Peyer's patch (tissue), 4 donors: ENCODE measurements around the gene C4orf50. TPM values are rescaled to one million over a fixed set of nuclear protein-coding genes. Genes with fewer than 3 reads are reported as not detected.

Experiments
- DNase-seq, 3 donors: peaks; one replicate each; pipeline ENCODE4 v3.0.0-alpha.2; 2017 to 2019
- H3K27ac ChIP-seq, 4 donors: fragments of 200-600 bp; sonication (generic); one replicate each; pipeline ENCODE4 v1.5.1; 2016 to 2019
- H3K27me3 ChIP-seq, 2 donors: fragments of 200-600 bp; sonication (generic); one replicate each; pipeline ENCODE4 v1.5.1; 2019
- H3K36me3 ChIP-seq, 3 donors: fragments of 200-600 bp; sonication (generic); one replicate each; pipeline ENCODE4 v1.5.1; 2016 to 2019
- H3K4me1 ChIP-seq, 4 donors: fragments of 200-600 bp; sonication (generic); one replicate each; pipeline ENCODE4 v1.5.1; 2016 to 2019
- H3K4me3 ChIP-seq, 4 donors: fragments of 200-600 bp; sonication (generic); 1 replicate in 3 of 4; 2 replicates in 1 of 4; pipeline ENCODE4 v1.5.1; 2016 to 2019; ENCODE audit warnings: mild to moderate bottlenecking in 1 of 4
- H3K9me3 ChIP-seq, 4 donors: fragments of 200-600 bp; sonication (generic); one replicate each; pipeline ENCODE4 v1.5.1; 2016 to 2019; ENCODE audit warnings: mild to moderate bottlenecking in 1 of 4
- CTCF ChIP-seq, 6 experiments: fragments of 450-650 bp in 4 of 6; fragments of 200-600 bp in 2 of 6; sonication (generic) in 1 of 6; IDR thresholded peaks; one replicate each; pipeline ENCODE4 v1.5.1; 2017 to 2019; ENCODE audit warnings: antibody characterized with exemption in 6 of 6, mild to moderate bottlenecking in 3 of 6, moderate library complexity in 1 of 6
- POLR2A ChIP-seq, 2 donors: fragments of 450-650 bp; IDR thresholded peaks; one replicate each; pipeline ENCODE4 v1.5.1; 2017; ENCODE audit warnings: antibody characterized with exemption in 2 of 2, mild to moderate bottlenecking in 2 of 2, moderate library complexity in 2 of 2
- total RNA-seq, 4 donors: library from RNA; depleted of rRNA; stranded (reverse); fragments of >200 nt; gene quantifications; one replicate each; pipeline ENCODE4 v1.1.0, GENCODE V29; 2016

The C4orf50 gene
- total RNA-seq, 4 donors from 2014 or later = 0.19 to 0.83 (median 0.40) TPM; not detected in 1

- no peak for TF ChIP-seq POLR2A (IDR thresholded peaks at IDR 0.05)
- no peak for TF ChIP-seq CTCF (IDR thresholded peaks at IDR 0.05)
- Histone ChIP-seq H3K36me3 (no peaks in the 10 kb centered on the region), H3K4me1 (no peaks in the 10 kb centered on the region), H3K27ac (no peak overlapping the region), H3K9me3 (no peaks in the 10 kb centered on the region), H3K4me3 (no peak overlapping the region), H3K27me3 (no peaks in the 10 kb centered on the region)
- no peak for DNase-seq
Observed at GRCh38 chr4:6048537-6048936, 30.3 kb upstream of the C4orf50 start.

- no peaks in the 10 kb centered on the region for H3K9me3 ChIP-seq
Observed at GRCh38 chr4:6047130-6047673, 29.0 kb upstream of the C4orf50 start.

GRCh38 chr4:6046526-6047129 lies 28.4 kb upstream of the C4orf50 start:
- no peaks in the 10 kb centered on the region for H3K27me3 ChIP-seq
- no peaks in the 10 kb centered on the region for H3K36me3 ChIP-seq
- no peak overlapping the region for H3K4me3 ChIP-seq
- H3K27ac ChIP-seq = no peak overlapping the region
- no peaks in the 10 kb centered on the region for H3K9me3 ChIP-seq
- H3K4me1 ChIP-seq = no peaks in the 10 kb centered on the region
- peak in 1 of 3 donors; percentile 24 for DNase-seq
- TF ChIP-seq CTCF (IDR thresholded peaks at IDR 0.05) = no peak
- no peak for TF ChIP-seq POLR2A (IDR thresholded peaks at IDR 0.05)

More at GRCh38 chr4:6047130-6047673, 29.0 kb upstream of the C4orf50 start:
- peak in 1 of 3 donors; percentile 27 for DNase-seq
- Histone ChIP-seq H3K4me3 (no peak overlapping the region), H3K27me3 (no peaks in the 10 kb centered on the region), H3K27ac (no peak overlapping the region), H3K36me3 (no peaks in the 10 kb centered on the region), H3K4me1 (no peaks in the 10 kb centered on the region)
- no peak for TF ChIP-seq POLR2A (IDR thresholded peaks at IDR 0.05)
- TF ChIP-seq CTCF (IDR thresholded peaks at IDR 0.05) = no peak

- Histone ChIP-seq H3K27ac (no peak overlapping the region), H3K4me3 (no peak overlapping the region), H3K27me3 (no peaks in the 10 kb centered on the region), H3K4me1 (no peaks in the 10 kb centered on the region), H3K9me3 (no peaks in the 10 kb centered on the region), H3K36me3 (no peaks in the 10 kb centered on the region)
- no peak for TF ChIP-seq CTCF (IDR thresholded peaks at IDR 0.05)
- no peak for TF ChIP-seq POLR2A (IDR thresholded peaks at IDR 0.05)
- no peak for DNase-seq
Observed at GRCh38 chr4:6044805-6045204, 26.6 kb upstream of the C4orf50 start.

- TF ChIP-seq CTCF (IDR thresholded peaks at IDR 0.05) (no peak), POLR2A (IDR thresholded peaks at IDR 0.05) (no peak)
Observed at GRCh38 chr4:6044276-6044675, 26.0 kb upstream of the C4orf50 start.

More at GRCh38 chr4:6044276-6044675, 26.0 kb upstream of the C4orf50 start:
- Histone ChIP-seq H3K9me3 (no peaks in the 10 kb centered on the region), H3K4me3 (no peak overlapping the region), H3K27ac (no peak overlapping the region), H3K27me3 (no peaks in the 10 kb centered on the region), H3K36me3 (no peaks in the 10 kb centered on the region), H3K4me1 (no peaks in the 10 kb centered on the region)
- peak in 1 of 3 donors; percentile 19 for DNase-seq
